ENCODE data around the gene NCOR2.

Gene NCOR2

GRCh38 chr12:124566997-124567672, at the start of gene NCOR2:
Gene NCOR2 (minus strand): TSS chr12:124567612. CDS start chr12:124495251, 72,361 bp downstream.
- TF ChIP-seq JUND (IDR thresholded peaks at IDR 0.05; ENCODE audit: low read depth), result no peak
- DNase-seq (ENCODE audit: low read depth in 1 of 2, low spot score in 1 of 2), result peak in 1 of 2 experiments; percentile 54
- in situ Hi-C loops (cut with HindIII; ENCODE audit: low pct_unique_long_range_greater_than_20kb, low sequenced_read_pairs), result no loop called here

- DNase-seq (ENCODE audit: low read depth in 1 of 2, low spot score in 1 of 2), result no peak
- in situ Hi-C loops (cut with HindIII; ENCODE audit: low pct_unique_long_range_greater_than_20kb, low sequenced_read_pairs), result no loop called here
- no peak for TF ChIP-seq JUND (IDR thresholded peaks at IDR 0.05; ENCODE audit: low read depth)
Measured at GRCh38 chr12:124616394-124617221, 49.2 kb upstream of the NCOR2 start.

GRCh38 chr12:124614512-124615292, 47.3 kb upstream of the NCOR2 start:
- in situ Hi-C loops (cut with HindIII; ENCODE audit: low pct_unique_long_range_greater_than_20kb, low sequenced_read_pairs), result no loop called here
- DNase-seq (ENCODE audit: low read depth in 1 of 2, low spot score in 1 of 2), result no peak
- no peak for TF ChIP-seq JUND (IDR thresholded peaks at IDR 0.05; ENCODE audit: low read depth)

GRCh38 chr12:124613151-124613585, 45.8 kb upstream of the NCOR2 start:
- in situ Hi-C loops (cut with HindIII; ENCODE audit: low pct_unique_long_range_greater_than_20kb, low sequenced_read_pairs), result no loop called here
- TF ChIP-seq JUND (IDR thresholded peaks at IDR 0.05; ENCODE audit: low read depth), result no peak
- DNase-seq (ENCODE audit: low read depth in 1 of 2, low spot score in 1 of 2), result peak in 1 of 2 experiments; percentile 38

DNA sequence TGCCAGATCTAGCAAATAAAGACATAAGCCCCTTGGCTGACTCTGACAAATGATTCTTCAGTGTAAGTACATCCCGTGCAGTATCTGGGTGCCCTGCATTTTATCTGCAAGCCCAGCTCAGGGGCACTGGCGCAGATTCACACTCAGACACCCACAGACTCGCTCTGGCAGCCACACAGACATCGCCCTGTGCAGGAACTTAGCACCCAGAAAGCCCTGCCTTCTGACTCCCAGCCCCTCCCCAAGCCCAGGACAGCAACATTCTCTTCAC, 44.9 kb upstream of the NCOR2 start:
- no peak for TF ChIP-seq JUND (IDR thresholded peaks at IDR 0.05; ENCODE audit: low read depth)
- no peak for DNase-seq (ENCODE audit: low read depth in 1 of 2, low spot score in 1 of 2)
- in situ Hi-C loops (cut with HindIII; ENCODE audit: low pct_unique_long_range_greater_than_20kb, low sequenced_read_pairs), result no loop called here

GRCh38 chr12:124611559-124612409, 44.4 kb upstream of the NCOR2 start:
- TF ChIP-seq JUND (IDR thresholded peaks at IDR 0.05; ENCODE audit: low read depth), result no peak
- in situ Hi-C loops (cut with HindIII; ENCODE audit: low pct_unique_long_range_greater_than_20kb, low sequenced_read_pairs), result no loop called here
- DNase-seq (ENCODE audit: low read depth in 1 of 2, low spot score in 1 of 2), result no peak

GRCh38 chr12:124610629-124611558, 43.5 kb upstream of the NCOR2 start:
- TF ChIP-seq JUND (IDR thresholded peaks at IDR 0.05; ENCODE audit: low read depth), result no peak
- in situ Hi-C loops (cut with HindIII; ENCODE audit: low pct_unique_long_range_greater_than_20kb, low sequenced_read_pairs), result no loop called here
- no peak for DNase-seq (ENCODE audit: low read depth in 1 of 2, low spot score in 1 of 2)

- no peak for TF ChIP-seq JUND (IDR thresholded peaks at IDR 0.05; ENCODE audit: low read depth)
- in situ Hi-C loops (cut with HindIII; ENCODE audit: low pct_unique_long_range_greater_than_20kb, low sequenced_read_pairs), result no loop called here
- DNase-seq (ENCODE audit: low read depth in 1 of 2, low spot score in 1 of 2), result no peak
Measured at GRCh38 chr12:124610021-124610612, 42.7 kb upstream of the NCOR2 start.

DNA sequence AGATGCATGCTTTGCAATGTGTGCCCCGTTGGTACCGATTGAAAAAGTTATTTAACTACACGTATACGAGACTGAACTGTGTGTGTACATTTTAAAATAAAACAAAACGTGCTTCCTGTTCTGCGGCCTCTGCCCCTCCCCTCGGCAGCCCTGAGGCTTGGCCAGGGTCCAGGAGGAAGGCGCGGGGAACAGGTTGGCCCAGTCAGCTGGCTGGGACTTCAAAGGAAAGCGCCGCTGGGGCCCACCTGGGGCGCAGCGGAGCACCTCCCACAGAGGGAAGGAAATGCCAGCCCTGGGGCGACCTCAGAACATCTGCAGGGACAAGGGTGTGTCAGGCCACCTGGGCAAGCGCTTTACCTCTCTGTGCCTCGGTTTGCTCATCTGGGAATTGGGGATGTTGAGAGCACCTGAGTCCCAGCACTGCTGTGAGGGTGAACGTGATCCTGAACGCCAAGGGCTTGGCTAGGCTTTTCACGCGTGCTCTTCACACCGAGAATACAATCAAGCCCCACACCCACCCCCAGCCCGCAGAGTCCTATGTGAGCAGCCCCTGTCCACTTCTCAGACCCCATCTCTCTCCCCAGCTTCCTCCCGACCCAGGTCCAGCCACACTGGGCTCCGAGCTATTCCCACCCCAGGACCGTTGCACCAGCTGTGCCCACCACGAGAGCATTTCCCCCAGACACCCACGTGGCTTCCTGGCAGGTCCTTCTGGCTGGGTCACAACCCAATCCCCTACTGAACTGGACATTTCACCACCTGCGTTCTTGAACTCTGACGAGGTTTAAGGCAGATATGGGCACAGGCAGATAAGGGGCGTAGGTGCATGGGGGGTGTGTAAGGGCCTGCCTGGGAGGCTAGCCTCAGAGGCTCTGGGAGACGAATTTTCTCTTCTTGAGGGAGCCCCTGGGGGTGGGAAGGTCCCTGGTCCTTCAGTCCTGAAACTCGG, 41.9 kb upstream of the NCOR2 start:
- peak; percentile 70 to 93 for DNase-seq (ENCODE audit: low read depth in 1 of 2, low spot score in 1 of 2)

DNA sequence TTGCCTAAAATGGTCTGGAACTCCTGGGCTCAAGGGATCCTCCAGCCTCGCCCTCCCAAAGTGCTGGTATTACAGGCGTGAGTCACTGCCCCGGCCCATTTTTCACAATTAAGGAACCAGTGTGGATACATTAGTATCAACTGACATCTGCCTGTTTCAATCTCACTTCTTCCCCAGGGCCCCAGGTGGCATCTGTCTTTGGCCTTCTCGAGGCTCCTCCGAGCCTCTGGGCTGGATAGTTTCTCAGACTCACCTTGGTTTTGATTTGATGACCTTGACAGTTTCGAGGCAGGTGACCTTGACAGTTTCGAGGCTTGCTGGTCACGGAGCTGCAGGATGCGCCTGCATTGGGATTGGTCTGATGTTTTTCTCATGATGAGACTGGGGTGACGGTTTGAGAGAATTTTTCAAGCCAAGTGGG, 41.0 kb upstream of the NCOR2 start:
- in situ Hi-C loops (cut with HindIII; ENCODE audit: low pct_unique_long_range_greater_than_20kb, low sequenced_read_pairs), result no loop called here
- TF ChIP-seq JUND (IDR thresholded peaks at IDR 0.05; ENCODE audit: low read depth), result no peak
- DNase-seq (ENCODE audit: low read depth in 1 of 2, low spot score in 1 of 2), result no peak

More for the DNA sequence above, 41.9 kb upstream of the NCOR2 start:
- no peak for TF ChIP-seq JUND (IDR thresholded peaks at IDR 0.05; ENCODE audit: low read depth)
- in situ Hi-C loops (cut with HindIII; ENCODE audit: low pct_unique_long_range_greater_than_20kb, low sequenced_read_pairs), result no loop called here

Measured in T47D (cell line).